Lower leg skin (tissue), 3 donors: ENCODE measurements around the gene COL2A1.

ENCODE experiments used
- POLR2A ChIP-seq, 2 donors: fragments of 450-650 bp; IDR thresholded peaks; one replicate each; pipeline ENCODE4 v1.6.1; 2016 to 2017; ENCODE audit warnings: antibody characterized with exemption in 2 of 2, mild to moderate bottlenecking in 1 of 2, moderate library complexity in 1 of 2
- TF ChIP-seq, protein P1 (sequence below), 3 donors: fragments of 450-650 bp; IDR thresholded peaks; one replicate each; pipeline ENCODE4 v1.5.1; 2016; ENCODE audit warnings: antibody characterized with exemption in 3 of 3, mild to moderate bottlenecking in 3 of 3, moderate library complexity in 2 of 3

DNA sequence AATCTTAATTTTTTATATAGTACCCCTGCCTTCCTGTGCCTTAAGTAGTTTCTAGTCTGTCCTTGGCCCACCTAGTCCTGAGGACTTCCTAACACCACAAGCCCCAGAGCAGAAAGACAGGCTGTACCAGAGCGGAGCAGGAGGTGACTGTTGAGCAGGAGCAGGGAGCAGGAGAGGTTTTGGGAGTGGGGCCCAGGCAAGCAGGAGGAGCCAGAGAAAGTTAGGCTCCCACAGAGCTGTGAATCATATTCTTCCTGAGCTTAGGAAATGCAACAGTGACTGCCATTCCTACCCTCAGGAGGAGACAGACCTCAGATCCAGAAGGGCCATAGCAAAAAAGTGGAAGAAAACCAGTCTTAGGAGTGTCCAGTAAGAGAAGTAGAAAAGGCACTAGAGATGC is 28.3 kb upstream of the COL2A1 start:
- TF ChIP-seq, protein P1, sequence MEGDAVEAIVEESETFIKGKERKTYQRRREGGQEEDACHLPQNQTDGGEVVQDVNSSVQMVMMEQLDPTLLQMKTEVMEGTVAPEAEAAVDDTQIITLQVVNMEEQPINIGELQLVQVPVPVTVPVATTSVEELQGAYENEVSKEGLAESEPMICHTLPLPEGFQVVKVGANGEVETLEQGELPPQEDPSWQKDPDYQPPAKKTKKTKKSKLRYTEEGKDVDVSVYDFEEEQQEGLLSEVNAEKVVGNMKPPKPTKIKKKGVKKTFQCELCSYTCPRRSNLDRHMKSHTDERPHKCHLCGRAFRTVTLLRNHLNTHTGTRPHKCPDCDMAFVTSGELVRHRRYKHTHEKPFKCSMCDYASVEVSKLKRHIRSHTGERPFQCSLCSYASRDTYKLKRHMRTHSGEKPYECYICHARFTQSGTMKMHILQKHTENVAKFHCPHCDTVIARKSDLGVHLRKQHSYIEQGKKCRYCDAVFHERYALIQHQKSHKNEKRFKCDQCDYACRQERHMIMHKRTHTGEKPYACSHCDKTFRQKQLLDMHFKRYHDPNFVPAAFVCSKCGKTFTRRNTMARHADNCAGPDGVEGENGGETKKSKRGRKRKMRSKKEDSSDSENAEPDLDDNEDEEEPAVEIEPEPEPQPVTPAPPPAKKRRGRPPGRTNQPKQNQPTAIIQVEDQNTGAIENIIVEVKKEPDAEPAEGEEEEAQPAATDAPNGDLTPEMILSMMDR (IDR thresholded peaks at IDR 0.05), result no peak
- TF ChIP-seq POLR2A (IDR thresholded peaks at IDR 0.05), result no peak
